ENCODE data around the gene TCEA2.

The TCEA2 gene

GRCh38 chr20:64062596-64063388 lies at the start of gene TCEA2:
Gene TCEA2 (plus strand): TSS chr20:64063198. CDS start chr20:64063313, 115 bp downstream.
- peak; percentile 90 to 94 for DNase-seq

- no peak for DNase-seq
Observed at GRCh38 chr20:64015635-64016034, 47.4 kb upstream of the TCEA2 start.

- no peak for DNase-seq
Observed at GRCh38 chr20:64021124-64021975, 41.6 kb upstream of the TCEA2 start.

GRCh38 chr20:64022671-64023360 lies 40.2 kb upstream of the TCEA2 start:
- DNase-seq, result no peak

- DNase-seq, result no peak
Observed at GRCh38 chr20:64023361-64024140, 39.4 kb upstream of the TCEA2 start.

- no peak for DNase-seq
Observed at GRCh38 chr20:64024141-64024990, 38.6 kb upstream of the TCEA2 start.

- no peak for DNase-seq
Observed at GRCh38 chr20:64025101-64025825, 37.7 kb upstream of the TCEA2 start.

GRCh38 chr20:64025826-64026412 lies 37.1 kb upstream of the TCEA2 start:
- DNase-seq, result no peak

- DNase-seq, result no peak
Observed at GRCh38 chr20:64027981-64028685, 34.9 kb upstream of the TCEA2 start.

- no peak for DNase-seq
Observed at GRCh38 chr20:64029293-64030117, 33.5 kb upstream of the TCEA2 start.

GRCh38 chr20:64030371-64031134 lies 32.4 kb upstream of the TCEA2 start:
- DNase-seq, result no peak

- DNase-seq, result no peak
Observed at GRCh38 chr20:64031822-64032314, 31.1 kb upstream of the TCEA2 start.

- no peak for DNase-seq
Observed at GRCh38 chr20:64032706-64033624, 30.0 kb upstream of the TCEA2 start.

GRCh38 chr20:64033981-64034493 lies 29.0 kb upstream of the TCEA2 start:
- no peak for DNase-seq

- no peak for DNase-seq
Observed at GRCh38 chr20:64035066-64035932, 27.7 kb upstream of the TCEA2 start.

Measured in inflammatory macrophage treated with lipopolysaccharide for 1 hour (primary cell).